T-cell (primary cell): ENCODE results near the gene GPHN. TPM values are rescaled to one million over a fixed set of nuclear protein-coding genes. Genes with fewer than 3 reads are reported as not detected.

ENCODE experiments used
- ATAC-seq, 4 experiments: fragments of 200-7000 bp in 3 of 4; fragments of 150-1000 bp in 1 of 4; cut with Tn5 transposase; replicated peaks in 1 of 4; 1 replicate in 3 of 4; 2 replicates in 1 of 4; pipeline ENCODE4 v1.10.0; 2021; ENCODE audit warnings: moderate library complexity in 3 of 4, mild to moderate bottlenecking in 2 of 4, moderate number of reproducible peaks in 1 of 4
- CTCF ChIA-PET, 2 donors: fragments of 300-600 bp; sonication (Branson Sonifier 250); formaldehyde crosslinking; loops; one replicate each; lab custom pipeline; 2022; ENCODE audit warnings: antibody characterized with exemption in 2 of 2; lab: Charles Lee
- POLR2A ChIA-PET, 2 donors: fragments of 300-600 bp; sonication (Branson Sonifier 250); formaldehyde crosslinking; loops; one replicate each; lab custom pipeline; 2022; ENCODE audit warnings: antibody characterized with exemption in 2 of 2; lab: Charles Lee
- DNase-seq, 35 experiments: peaks; one replicate each; pipeline versions ENCODE4 v3.0.0 to v3.0.0-alpha.2; 2013 to 2023
- H3K27ac ChIP-seq: one replicate; pipeline ENCODE4 v1.5.1; 2013; ENCODE audit warnings: low read length
- H3K27me3 ChIP-seq, 2 experiments: replicated peaks in 1 of 2; 1 replicate in 1 of 2; 2 replicates in 1 of 2; pipeline versions ENCODE4 v1.6.1 to v1.7.0; 2013; ENCODE audit warnings: low read length in 1 of 2, mixed read lengths in 1 of 2; ENCODE audit not compliant: control insufficient read depth in 2 of 2, insufficient read depth in 2 of 2; ENCODE audit errors: extremely low read depth in 1 of 2
- H3K36me3 ChIP-seq, 2 donors: 1 replicate in 1 of 2; 2 replicates in 1 of 2; pipeline versions ENCODE4 v1.6.1 to v1.7.0; 2013; ENCODE audit warnings: low read length in 1 of 2; ENCODE audit not compliant: control insufficient read depth in 2 of 2, insufficient read depth in 1 of 2; ENCODE audit errors: extremely low read depth in 1 of 2
- H3K4me1 ChIP-seq, 2 experiments: 1 replicate in 1 of 2; 2 replicates in 1 of 2; pipeline versions ENCODE4 v1.6.1 to v1.7.0; 2013; ENCODE audit warnings: low read length in 2 of 2, mixed read lengths in 1 of 2; ENCODE audit not compliant: insufficient read depth in 2 of 2, control insufficient read depth in 1 of 2; ENCODE audit errors: extremely low read depth in 1 of 2
- H3K4me3 ChIP-seq, 2 donors: 1 replicate in 1 of 2; 2 replicates in 1 of 2; pipeline versions ENCODE4 v1.5.1 to v1.7.0; 2013; ENCODE audit warnings: mild to moderate bottlenecking in 2 of 2, low read length in 1 of 2, moderate library complexity in 1 of 2; ENCODE audit not compliant: control insufficient read depth in 1 of 2; ENCODE audit errors: extremely low read depth in 1 of 2
- H3K9me3 ChIP-seq: 2 replicates; pipeline ENCODE4 v1.7.0; 2013
- H3K27ac Mint-ChIP-seq, 2 donors: one replicate each; pipeline ENCODE4 v1.8.0; 2020 to 2021; ENCODE audit warnings: mild to moderate bottlenecking in 2 of 2, mixed read lengths in 2 of 2
- H3K27me3 Mint-ChIP-seq, 2 donors: one replicate each; pipeline ENCODE4 v1.8.0; 2021 to 2022; ENCODE audit warnings: mixed read lengths in 2 of 2
- H3K36me3 Mint-ChIP-seq: one replicate; pipeline ENCODE4 v1.8.0; 2021; ENCODE audit warnings: mixed read lengths
- H3K4me1 Mint-ChIP-seq, 3 donors: one replicate each; pipeline ENCODE4 v1.8.0; 2020 to 2022; ENCODE audit warnings: mixed read lengths in 3 of 3, mild to moderate bottlenecking in 1 of 3
- H3K4me3 Mint-ChIP-seq, 3 donors: one replicate each; pipeline ENCODE4 v1.8.0; 2020 to 2022; ENCODE audit warnings: mild to moderate bottlenecking in 3 of 3, mixed read lengths in 3 of 3, moderate library complexity in 3 of 3
- H3K9me3 Mint-ChIP-seq, 3 donors: one replicate each; pipeline ENCODE4 v1.8.0; 2020 to 2022; ENCODE audit warnings: mixed read lengths in 3 of 3
- WGBS: methylation state at CpG from one replicate; pipeline ENCODE4 v1.1.5; 2013; ENCODE audit warnings: missing lambda C conversion rate; ENCODE audit not compliant: insufficient coverage; 5-methylcytosine and 5-hydroxymethylcytosine counted together
- total RNA-seq, 35 experiments: library from RNA in 6 of 35; stranded (reverse) in 6 of 35; fragments of 120-200 nt in 1 of 35; gene quantifications; one replicate each; pipeline versions ENCODE4 v1.2.1 to v1.2.4 and lab custom pipeline; 2013 to 2026

The GPHN gene
- total RNA-seq, 5 donors from 2014 or later (not counting 1 experiment from before 2014, with no cell fraction given), result 13.9 to 21.1 (median 14.4) TPM

GRCh38 chr14:66758031-66758613 is 250.2 kb downstream of the GPHN start:
- Histone ChIP-seq H3K4me1 (no peaks in the 10 kb centered on the region), H3K4me3 (no peak overlapping the region), H3K27me3 (no peaks in the 10 kb centered on the region), H3K9me3 (no peaks in the 10 kb centered on the region), H3K27ac (no peak overlapping the region), H3K36me3 (no peaks in the 10 kb centered on the region)
- ChIA-PET CTCF (no interaction called here), POLR2A (no interaction called here)
- Mint-ChIP-seq H3K36me3 (peaks cover 3% of the 10 kb centered on the region), H3K27me3 (no peaks in the 10 kb centered on the region), H3K9me3 (peaks cover 0 to 4% (median 0%) of the 10 kb centered on the region in 3 donors), H3K4me3 (no peak overlapping the region), H3K27ac (no peak overlapping the region), H3K4me1 (no peaks in the 10 kb centered on the region)
- DNase-seq (no peak), ATAC-seq (no peak)
- 81% methylated on average over 5 of the region's 6 CpGs for WGBS

- 70% methylated on average over 2 of the region's 2 CpGs for WGBS
- peaks cover 6% of the 10 kb centered on the region for H3K36me3 Mint-ChIP-seq
- POLR2A ChIA-PET, result no interaction called here
- no peak overlapping the region for H3K4me3 ChIP-seq
- H3K4me1 ChIP-seq, result no peaks in the 10 kb centered on the region
- H3K4me1 Mint-ChIP-seq, result no peaks in the 10 kb centered on the region
- no peaks in the 10 kb centered on the region for H3K27me3 ChIP-seq
- H3K36me3 ChIP-seq, result no peaks in the 10 kb centered on the region
- H3K27ac Mint-ChIP-seq, result no peak overlapping the region
- H3K27ac ChIP-seq, result no peak overlapping the region
- H3K9me3 ChIP-seq, result no peaks in the 10 kb centered on the region
- CTCF ChIA-PET, result no interaction called here
- DNase-seq (no peak), ATAC-seq (no peak)
- no peaks in the 10 kb centered on the region for H3K27me3 Mint-ChIP-seq
- no peak overlapping the region for H3K4me3 Mint-ChIP-seq
- H3K9me3 Mint-ChIP-seq, result peaks cover 0 to 3% (median 0%) of the 10 kb centered on the region in 3 donors
Observed at GRCh38 chr14:66772146-66772545, 264.2 kb downstream of the GPHN start.

GRCh38 chr14:66782853-66783252 is 274.9 kb downstream of the GPHN start:
- no peak for ATAC-seq
- Histone ChIP-seq H3K27ac (no peak overlapping the region), H3K9me3 (no peaks in the 10 kb centered on the region), H3K4me3 (no peak overlapping the region), H3K4me1 (no peaks in the 10 kb centered on the region), H3K27me3 (no peaks in the 10 kb centered on the region), H3K36me3 (no peaks in the 10 kb centered on the region)
- Mint-ChIP-seq H3K4me1 (no peaks in the 10 kb centered on the region), H3K9me3 (peaks cover 0 to 8% (median 0%) of the 10 kb centered on the region in 3 donors), H3K36me3 (peaks cover 22% of the 10 kb centered on the region), H3K27me3 (no peaks in the 10 kb centered on the region), H3K4me3 (no peak overlapping the region), H3K27ac (no peak overlapping the region)
- POLR2A ChIA-PET, result no interaction called here
- WGBS, result no CpG with 5 or more reads among the region's 1 CpG
- CTCF ChIA-PET, result interaction anchor here in 1 of 2 donors (0.6 kb wide), 1 partner anchor 21 kb away, joined by 3 read pairs; no protein-coding TSS in a partner anchor
- DNase-seq, result no peak

GRCh38 chr14:66790101-66790500 is 282.2 kb downstream of the GPHN start:
- H3K9me3 ChIP-seq, result no peaks in the 10 kb centered on the region
- H3K27ac ChIP-seq, result no peak overlapping the region
- H3K4me3 ChIP-seq, result no peak overlapping the region
- ChIA-PET POLR2A (no interaction called here), CTCF (no interaction called here)
- Mint-ChIP-seq H3K4me3 (no peak overlapping the region), H3K4me1 (no peaks in the 10 kb centered on the region), H3K9me3 (peaks cover 0 to 32% (median 11%) of the 10 kb centered on the region in 3 donors), H3K27me3 (no peaks in the 10 kb centered on the region), H3K27ac (no peak overlapping the region), H3K36me3 (peaks cover 4% of the 10 kb centered on the region)
- H3K4me1 ChIP-seq, result no peaks in the 10 kb centered on the region
- WGBS, result no CpG with 5 or more reads among the region's 1 CpG
- DNase-seq, result no peak
- no peaks in the 10 kb centered on the region for H3K27me3 ChIP-seq
- ATAC-seq, result no peak
- H3K36me3 ChIP-seq, result no peaks in the 10 kb centered on the region

GRCh38 chr14:66802962-66803361 is 295.0 kb downstream of the GPHN start:
- no peaks in the 10 kb centered on the region for H3K4me1 ChIP-seq
- CTCF ChIA-PET, result no interaction called here
- Mint-ChIP-seq H3K4me3 (no peak overlapping the region), H3K4me1 (no peaks in the 10 kb centered on the region), H3K27ac (no peak overlapping the region), H3K36me3 (peaks cover 51% of the 10 kb centered on the region), H3K27me3 (no peaks in the 10 kb centered on the region), H3K9me3 (peaks cover 16 to 40% (median 37%) of the 10 kb centered on the region in 3 donors)
- POLR2A ChIA-PET, result interaction anchor here in 1 of 2 donors (0.6 kb wide), 1 partner anchor 76 kb away, joined by 3 read pairs; no protein-coding TSS in a partner anchor
- H3K27ac ChIP-seq, result no peak overlapping the region
- H3K36me3 ChIP-seq, result no peaks in the 10 kb centered on the region
- ATAC-seq (no peak), DNase-seq (no peak)
- WGBS, result 76% methylated on average over 2 of the region's 4 CpGs
- no peaks in the 10 kb centered on the region for H3K9me3 ChIP-seq
- no peak overlapping the region for H3K4me3 ChIP-seq
- no peaks in the 10 kb centered on the region for H3K27me3 ChIP-seq

GRCh38 chr14:66804141-66804540 is 296.2 kb downstream of the GPHN start:
- H3K4me1 ChIP-seq, result no peaks in the 10 kb centered on the region
- no peak overlapping the region for H3K27ac ChIP-seq
- DNase-seq (no peak), ATAC-seq (no peak)
- peaks cover 48% of the 10 kb centered on the region for H3K36me3 Mint-ChIP-seq
- ChIA-PET CTCF (interaction anchor here in 1 of 2 donors (0.7 kb wide), 2 partner anchors 21 kb away, joined by 3 read pairs; no protein-coding TSS in a partner anchor), POLR2A (no interaction called here)
- WGBS, result no CpG with 5 or more reads among the region's 1 CpG
- no peaks in the 10 kb centered on the region for H3K36me3 ChIP-seq
- H3K9me3 Mint-ChIP-seq, result peaks cover 16 to 32% (median 29%) of the 10 kb centered on the region in 3 donors
- no peaks in the 10 kb centered on the region for H3K27me3 ChIP-seq
- no peaks in the 10 kb centered on the region for H3K9me3 ChIP-seq
- no peak overlapping the region for H3K4me3 ChIP-seq
- H3K27ac Mint-ChIP-seq, result no peak overlapping the region
- H3K4me3 Mint-ChIP-seq, result no peak overlapping the region
- H3K4me1 Mint-ChIP-seq, result no peaks in the 10 kb centered on the region
- H3K27me3 Mint-ChIP-seq, result no peaks in the 10 kb centered on the region
